Measurements from ENCODE around the gene ABCA9.

DNA sequence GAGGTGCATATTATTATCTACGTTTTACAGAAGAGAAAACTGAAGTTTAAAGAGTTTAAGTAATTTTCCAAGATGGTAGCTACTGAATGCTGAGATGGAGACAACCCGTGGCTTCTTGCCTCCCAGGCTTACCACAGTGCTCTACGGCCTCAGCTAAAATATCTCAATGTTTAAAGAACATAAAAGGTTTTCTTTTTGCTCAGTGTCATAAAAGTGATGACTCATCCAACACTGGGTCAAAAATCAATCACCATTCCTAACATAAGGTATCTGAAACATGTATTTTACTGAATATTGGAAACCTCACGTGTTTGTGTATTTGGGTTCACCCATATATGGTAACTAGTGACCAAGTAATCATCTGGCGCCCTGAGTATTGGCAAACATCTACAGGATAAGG, 18.4 kb downstream of the ABCA9 start:
- TF ChIP-seq POLR2AphosphoS5 (IDR thresholded peaks at IDR 0.05; ENCODE audit: low read depth, low read length) (no peak), SIN3A (IDR thresholded peaks at IDR 0.05; ENCODE audit: borderline replicate concordance, insufficient read depth, low read length) (no peak), TAF1 (IDR thresholded peaks at IDR 0.05; ENCODE audit: borderline replicate concordance, insufficient read depth, low read length) (no peak), FOXP2 (optimal IDR thresholded peaks at IDR 0.05; ENCODE audit: borderline replicate concordance, extremely low read depth, extremely low read length, insufficient read depth) (no peak)
- TF ChIP-seq, protein P1, sequence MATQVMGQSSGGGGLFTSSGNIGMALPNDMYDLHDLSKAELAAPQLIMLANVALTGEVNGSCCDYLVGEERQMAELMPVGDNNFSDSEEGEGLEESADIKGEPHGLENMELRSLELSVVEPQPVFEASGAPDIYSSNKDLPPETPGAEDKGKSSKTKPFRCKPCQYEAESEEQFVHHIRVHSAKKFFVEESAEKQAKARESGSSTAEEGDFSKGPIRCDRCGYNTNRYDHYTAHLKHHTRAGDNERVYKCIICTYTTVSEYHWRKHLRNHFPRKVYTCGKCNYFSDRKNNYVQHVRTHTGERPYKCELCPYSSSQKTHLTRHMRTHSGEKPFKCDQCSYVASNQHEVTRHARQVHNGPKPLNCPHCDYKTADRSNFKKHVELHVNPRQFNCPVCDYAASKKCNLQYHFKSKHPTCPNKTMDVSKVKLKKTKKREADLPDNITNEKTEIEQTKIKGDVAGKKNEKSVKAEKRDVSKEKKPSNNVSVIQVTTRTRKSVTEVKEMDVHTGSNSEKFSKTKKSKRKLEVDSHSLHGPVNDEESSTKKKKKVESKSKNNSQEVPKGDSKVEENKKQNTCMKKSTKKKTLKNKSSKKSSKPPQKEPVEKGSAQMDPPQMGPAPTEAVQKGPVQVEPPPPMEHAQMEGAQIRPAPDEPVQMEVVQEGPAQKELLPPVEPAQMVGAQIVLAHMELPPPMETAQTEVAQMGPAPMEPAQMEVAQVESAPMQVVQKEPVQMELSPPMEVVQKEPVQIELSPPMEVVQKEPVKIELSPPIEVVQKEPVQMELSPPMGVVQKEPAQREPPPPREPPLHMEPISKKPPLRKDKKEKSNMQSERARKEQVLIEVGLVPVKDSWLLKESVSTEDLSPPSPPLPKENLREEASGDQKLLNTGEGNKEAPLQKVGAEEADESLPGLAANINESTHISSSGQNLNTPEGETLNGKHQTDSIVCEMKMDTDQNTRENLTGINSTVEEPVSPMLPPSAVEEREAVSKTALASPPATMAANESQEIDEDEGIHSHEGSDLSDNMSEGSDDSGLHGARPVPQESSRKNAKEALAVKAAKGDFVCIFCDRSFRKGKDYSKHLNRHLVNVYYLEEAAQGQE (IDR thresholded peaks at IDR 0.05; ENCODE audit: insufficient read depth in 1 of 2, low read depth in 2 of 2, low read length in 2 of 2) = no peak

All from PFSK-1 (cell line).